ENCODE data around the gene C11orf68. TPM values are rescaled to one million over a fixed set of nuclear protein-coding genes. Genes with fewer than 3 reads are reported as not detected.

The C11orf68 gene
- total RNA-seq, 4 donors from 2014 or later: 18.5 to 20.5 (median 19.4) TPM

- TF ChIP-seq, protein P1, sequence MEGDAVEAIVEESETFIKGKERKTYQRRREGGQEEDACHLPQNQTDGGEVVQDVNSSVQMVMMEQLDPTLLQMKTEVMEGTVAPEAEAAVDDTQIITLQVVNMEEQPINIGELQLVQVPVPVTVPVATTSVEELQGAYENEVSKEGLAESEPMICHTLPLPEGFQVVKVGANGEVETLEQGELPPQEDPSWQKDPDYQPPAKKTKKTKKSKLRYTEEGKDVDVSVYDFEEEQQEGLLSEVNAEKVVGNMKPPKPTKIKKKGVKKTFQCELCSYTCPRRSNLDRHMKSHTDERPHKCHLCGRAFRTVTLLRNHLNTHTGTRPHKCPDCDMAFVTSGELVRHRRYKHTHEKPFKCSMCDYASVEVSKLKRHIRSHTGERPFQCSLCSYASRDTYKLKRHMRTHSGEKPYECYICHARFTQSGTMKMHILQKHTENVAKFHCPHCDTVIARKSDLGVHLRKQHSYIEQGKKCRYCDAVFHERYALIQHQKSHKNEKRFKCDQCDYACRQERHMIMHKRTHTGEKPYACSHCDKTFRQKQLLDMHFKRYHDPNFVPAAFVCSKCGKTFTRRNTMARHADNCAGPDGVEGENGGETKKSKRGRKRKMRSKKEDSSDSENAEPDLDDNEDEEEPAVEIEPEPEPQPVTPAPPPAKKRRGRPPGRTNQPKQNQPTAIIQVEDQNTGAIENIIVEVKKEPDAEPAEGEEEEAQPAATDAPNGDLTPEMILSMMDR (IDR thresholded peaks at IDR 0.05; ENCODE audit: low read depth): no peak
Observed at GRCh38 chr11:65870706-65871681, 47.9 kb downstream of the C11orf68 start.

DNA sequence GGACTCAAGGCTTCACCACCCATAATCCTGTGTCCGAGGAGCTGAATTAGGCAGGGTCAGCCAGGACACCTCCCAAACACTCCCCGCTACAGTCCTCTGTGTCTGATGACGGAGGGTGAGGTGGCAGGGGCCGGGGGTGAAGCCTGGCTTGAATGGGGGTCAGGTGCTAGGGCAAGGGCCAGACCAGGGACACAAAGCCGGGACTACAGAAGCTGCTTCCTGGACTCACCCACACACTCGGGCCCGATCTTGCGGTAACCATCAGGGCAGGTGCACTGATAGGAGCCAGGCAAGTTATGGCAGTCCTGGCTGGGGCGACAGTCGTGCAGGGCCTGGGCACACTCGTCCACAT, 48.6 kb downstream of the C11orf68 start:
- TF ChIP-seq, protein P1 (IDR thresholded peaks at IDR 0.05; ENCODE audit: low read depth): no peak

DNA sequence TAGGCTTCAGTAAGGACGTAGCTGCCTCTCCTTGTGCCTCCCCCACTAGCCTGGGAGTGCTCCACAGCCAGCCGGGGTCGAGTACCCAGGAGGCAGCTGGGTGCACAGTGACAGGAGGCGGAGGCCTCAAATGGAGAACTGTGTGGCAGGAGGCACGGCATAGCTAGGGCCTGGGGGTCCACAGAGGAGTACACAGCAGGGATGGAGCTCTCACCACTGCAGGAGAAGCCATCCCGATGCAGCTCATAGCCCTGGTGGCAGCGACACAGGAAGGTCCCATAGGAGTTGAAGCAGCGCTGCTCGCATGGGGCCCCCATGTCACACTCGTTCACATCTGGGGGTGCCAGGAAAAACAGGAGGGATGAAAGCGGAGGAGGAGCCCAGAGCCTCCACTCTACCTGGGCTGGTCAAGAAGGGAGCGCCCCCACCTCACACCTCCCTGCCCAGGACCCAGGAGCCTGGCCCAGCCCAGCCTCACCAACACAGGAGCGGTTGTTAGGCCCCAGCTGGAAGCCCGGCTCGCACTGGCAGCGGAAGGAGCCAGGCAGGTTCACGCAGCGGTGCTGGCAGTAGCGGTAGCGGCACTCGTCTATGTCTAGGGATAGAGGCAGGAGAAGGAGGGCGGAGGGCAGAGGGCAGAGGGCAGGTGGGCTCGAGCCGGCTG, 49.1 kb downstream of the C11orf68 start:
- TF ChIP-seq, protein P1 (IDR thresholded peaks at IDR 0.05; ENCODE audit: low read depth): no peak

DNA sequence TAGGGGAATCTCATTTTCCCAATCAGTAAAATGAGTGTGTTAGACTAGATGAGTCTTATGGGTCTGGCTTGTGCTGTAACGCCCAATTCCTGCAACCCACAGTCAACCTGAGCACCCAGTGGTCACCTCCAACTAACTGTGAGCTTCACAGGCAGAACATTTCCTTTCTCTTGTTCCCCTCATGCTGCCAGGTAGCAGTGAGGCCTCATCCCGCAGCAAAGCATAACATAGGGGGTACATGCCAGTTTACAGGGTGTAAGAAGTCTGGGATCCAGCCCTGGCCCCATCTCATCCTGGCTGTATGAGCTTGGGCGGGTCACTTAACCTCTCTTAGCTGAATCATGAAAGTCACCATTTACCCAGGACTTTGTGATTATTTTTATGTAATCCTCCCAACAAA, 50.0 kb downstream of the C11orf68 start:
- TF ChIP-seq, protein P1 (IDR thresholded peaks at IDR 0.05; ENCODE audit: low read depth): no peak

- TF ChIP-seq, protein P1 (IDR thresholded peaks at IDR 0.05; ENCODE audit: low read depth): no peak
Observed at GRCh38 chr11:65868076-65868667, 50.7 kb downstream of the C11orf68 start.

DNA sequence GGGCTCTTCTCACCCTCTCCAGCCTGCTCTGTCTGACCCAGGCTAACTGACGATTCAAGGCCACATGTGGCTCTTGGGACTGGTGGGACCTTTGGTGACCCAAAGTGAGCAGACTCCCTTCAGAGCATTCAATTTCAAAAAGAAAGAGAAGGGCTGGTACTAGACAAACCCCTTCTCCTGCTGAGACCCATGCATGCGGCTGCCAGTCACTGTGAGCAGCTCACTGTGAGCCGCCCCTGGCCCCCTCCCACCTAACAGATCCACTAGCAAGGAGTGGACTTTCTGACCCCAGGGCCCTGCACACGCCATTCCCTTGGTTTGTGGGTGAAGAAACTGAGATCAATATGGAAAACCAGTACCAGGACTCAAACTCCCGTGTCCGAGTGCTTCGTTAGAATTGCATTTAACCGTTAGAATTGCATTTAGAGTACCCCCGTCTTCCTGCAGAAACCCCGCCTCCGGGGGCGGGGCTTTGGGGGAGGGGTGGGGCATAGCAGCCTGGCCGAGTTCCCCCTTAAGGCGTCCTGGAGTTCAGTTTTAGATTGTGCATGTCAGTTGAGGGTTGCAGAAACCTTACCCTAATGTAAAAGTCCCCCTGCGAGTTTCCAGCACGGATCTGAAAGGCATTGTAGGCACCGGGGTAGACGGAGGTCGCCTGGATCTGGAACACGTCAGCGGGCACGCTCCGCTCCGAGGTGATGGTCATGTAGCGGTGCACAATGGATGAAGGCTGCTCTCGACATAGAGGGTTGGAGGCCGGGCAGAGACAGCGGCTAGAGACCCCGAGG, 51.4 kb downstream of the C11orf68 start:
- TF ChIP-seq, protein P1 (IDR thresholded peaks at IDR 0.05; ENCODE audit: low read depth): no peak

Other genes with a start within 250 kb of the C11orf68 start
- 10 to 100 TPM; 39.3 to 54.2 (median 49.0) TPM for gene KAT5, start 206.8 kb downstream of the C11orf68 start, total RNA-seq
- gene RNASEH2C, start 198.3 kb downstream of the C11orf68 start, total RNA-seq: 100 to 1,000 TPM in 2 of 4 donors, 10 to 100 TPM in 2; 41.6 to 101 (median 97.7) TPM
- 10 to 100 TPM in 3 of 4 donors, 1 to 10 TPM in 1; 7.0 to 30.0 (median 14.6) TPM for gene AP5B1, start 138.1 kb downstream of the C11orf68 start, total RNA-seq
- under 1 TPM in 2 of 4 donors, not detected in 2; 0.34 to 0.44 TPM for gene OVOL1, start 132.0 kb downstream of the C11orf68 start, total RNA-seq
- gene SNX32, start 85.1 kb downstream of the C11orf68 start, total RNA-seq: under 1 TPM in 1 of 4 donors, not detected in 3; 0.85 TPM
- 100 to 1,000 TPM; 375 to 550 (median 447) TPM for gene CFL1, start 60.9 kb downstream of the C11orf68 start, total RNA-seq
- 10 to 100 TPM; 19.9 to 41.8 (median 30.2) TPM for gene MUS81, start 58.6 kb downstream of the C11orf68 start, total RNA-seq
- 10 to 100 TPM; 45.0 to 85.2 (median 62.2) TPM for gene EFEMP2, start 46.3 kb downstream of the C11orf68 start, total RNA-seq
- 1 to 10 TPM in 3 of 4 donors, not detected in 1; 1.7 to 5.7 (median 2.9) TPM for gene CTSW, start 39.2 kb downstream of the C11orf68 start, total RNA-seq
- 10 to 100 TPM; 43.8 to 64.2 (median 51.9) TPM for gene FIBP, start 30.6 kb downstream of the C11orf68 start, total RNA-seq
- gene CCDC85B, start 28.4 kb downstream of the C11orf68 start, total RNA-seq: 10 to 100 TPM; 15.7 to 59.9 (median 29.3) TPM
- 10 to 100 TPM in 1 of 4 donors, 1 to 10 TPM in 3; 1.5 to 15.2 (median 2.8) TPM for gene FOSL1, start 18.7 kb downstream of the C11orf68 start, total RNA-seq
- 10 to 100 TPM; 34.4 to 85.0 (median 54.4) TPM for gene DRAP1, start 364 bp upstream of the C11orf68 start, total RNA-seq
- not detected for gene TSGA10IP, start 26.4 kb upstream of the C11orf68 start, total RNA-seq
- 10 to 100 TPM; 33.7 to 69.9 (median 41.8) TPM for gene SART1, start 42.7 kb upstream of the C11orf68 start, total RNA-seq
- 10 to 100 TPM; 12.1 to 33.5 (median 25.4) TPM for gene EIF1AD, start 83.1 kb upstream of the C11orf68 start, total RNA-seq
- gene BANF1, start 83.4 kb upstream of the C11orf68 start, total RNA-seq: 10 to 100 TPM; 14.9 to 67.8 (median 16.7) TPM
- not detected for gene CST6, start 92.9 kb upstream of the C11orf68 start, total RNA-seq
- gene CATSPER1, start 107.4 kb upstream of the C11orf68 start, total RNA-seq: 1 to 10 TPM in 1 of 4 donors, not detected in 3; 1.5 TPM
- under 1 TPM in 1 of 4 donors, not detected in 3; 0.38 TPM for gene GAL3ST3, start 130.1 kb upstream of the C11orf68 start, total RNA-seq
- gene SF3B2, start 133.3 kb upstream of the C11orf68 start, total RNA-seq: 100 to 1,000 TPM in 3 of 4 donors, 10 to 100 TPM in 1; 97.2 to 223 (median 118) TPM
- gene PACS1, start 151.2 kb upstream of the C11orf68 start, total RNA-seq: 10 to 100 TPM; 38.3 to 75.7 (median 41.0) TPM

Measured in subcutaneous adipose tissue (tissue), 4 donors.